Measurements from ENCODE around the gene RFTN2. TPM values are rescaled to one million over a fixed set of nuclear protein-coding genes. Genes with fewer than 3 reads are reported as not detected.

RFTN2 gene
- total RNA-seq, 1 donor from 2014 or later: 8.2 TPM

GRCh38 chr2:197669077-197669476 lies 6.3 kb downstream of the RFTN2 start:
- Mint-ChIP-seq H3K4me3 (no peak overlapping the region), H3K27me3 (ENCODE audit: insufficient read depth, low read depth) (no peaks in the 10 kb centered on the region), H3K4me1 (peaks cover 14% of the 10 kb centered on the region), H3K27ac (no peak overlapping the region), H3K9me3 (peaks cover 57% of the 10 kb centered on the region), H3K36me3 (peaks cover 50% of the 10 kb centered on the region)
- Histone ChIP-seq H3K4me1 (peaks cover 12% of the 10 kb centered on the region), H4K20me1 (ENCODE audit: low read depth) (no peaks in the 10 kb centered on the region), H3K27me3 (no peaks in the 10 kb centered on the region), H3K27ac (no peak overlapping the region), H3K36me3 (no peaks in the 10 kb centered on the region), H3K79me2 (ENCODE audit: low read depth) (no peaks in the 10 kb centered on the region), H3K4me3 (no peak overlapping the region), H3K9me3 (ENCODE audit: low read depth) (no peaks in the 10 kb centered on the region), H3K9ac (no peak overlapping the region), H3F3A (ENCODE audit: low read depth) (peaks cover 11% of the 10 kb centered on the region), H3K4me2 (no peak overlapping the region), H2AFZ (replicated peaks) (no peak overlapping the region)
- DNase-seq (ENCODE audit: low spot score): no peak
- TF ChIP-seq EZH2phosphoT487 (IDR thresholded peaks at IDR 0.05) (no peak), EZH2 (IDR thresholded peaks at IDR 0.05) (no peak)
- TF ChIP-seq, protein P1, sequence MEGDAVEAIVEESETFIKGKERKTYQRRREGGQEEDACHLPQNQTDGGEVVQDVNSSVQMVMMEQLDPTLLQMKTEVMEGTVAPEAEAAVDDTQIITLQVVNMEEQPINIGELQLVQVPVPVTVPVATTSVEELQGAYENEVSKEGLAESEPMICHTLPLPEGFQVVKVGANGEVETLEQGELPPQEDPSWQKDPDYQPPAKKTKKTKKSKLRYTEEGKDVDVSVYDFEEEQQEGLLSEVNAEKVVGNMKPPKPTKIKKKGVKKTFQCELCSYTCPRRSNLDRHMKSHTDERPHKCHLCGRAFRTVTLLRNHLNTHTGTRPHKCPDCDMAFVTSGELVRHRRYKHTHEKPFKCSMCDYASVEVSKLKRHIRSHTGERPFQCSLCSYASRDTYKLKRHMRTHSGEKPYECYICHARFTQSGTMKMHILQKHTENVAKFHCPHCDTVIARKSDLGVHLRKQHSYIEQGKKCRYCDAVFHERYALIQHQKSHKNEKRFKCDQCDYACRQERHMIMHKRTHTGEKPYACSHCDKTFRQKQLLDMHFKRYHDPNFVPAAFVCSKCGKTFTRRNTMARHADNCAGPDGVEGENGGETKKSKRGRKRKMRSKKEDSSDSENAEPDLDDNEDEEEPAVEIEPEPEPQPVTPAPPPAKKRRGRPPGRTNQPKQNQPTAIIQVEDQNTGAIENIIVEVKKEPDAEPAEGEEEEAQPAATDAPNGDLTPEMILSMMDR (IDR thresholded peaks at IDR 0.05): no peak

GRCh38 chr2:197668296-197668695 lies 7.1 kb downstream of the RFTN2 start:
- DNase-seq (ENCODE audit: low spot score): no peak
- H3K36me3 Mint-ChIP-seq: peaks cover 52% of the 10 kb centered on the region
- H3K4me3 ChIP-seq: no peak overlapping the region
- no peaks in the 10 kb centered on the region for H3K36me3 ChIP-seq
- no peak overlapping the region for H2AFZ ChIP-seq (replicated peaks)
- no peak overlapping the region for H3K27ac Mint-ChIP-seq
- no peak overlapping the region for H3K4me3 Mint-ChIP-seq
- peaks cover 5% of the 10 kb centered on the region for H3F3A ChIP-seq (ENCODE audit: low read depth)
- H3K9ac ChIP-seq: no peak overlapping the region
- no peaks in the 10 kb centered on the region for H4K20me1 ChIP-seq (ENCODE audit: low read depth)
- H3K4me2 ChIP-seq: no peak overlapping the region
- H3K27me3 Mint-ChIP-seq (ENCODE audit: insufficient read depth, low read depth): no peaks in the 10 kb centered on the region
- H3K4me1 Mint-ChIP-seq: peaks cover 11% of the 10 kb centered on the region
- peaks cover 4% of the 10 kb centered on the region for H3K4me1 ChIP-seq
- TF ChIP-seq EZH2 (IDR thresholded peaks at IDR 0.05): no peak
- TF ChIP-seq, protein P1 (IDR thresholded peaks at IDR 0.05): no peak
- no peaks in the 10 kb centered on the region for H3K9me3 ChIP-seq (ENCODE audit: low read depth)
- no peaks in the 10 kb centered on the region for H3K79me2 ChIP-seq (ENCODE audit: low read depth)
- no peak overlapping the region for H3K27ac ChIP-seq
- H3K9me3 Mint-ChIP-seq: peaks cover 65% of the 10 kb centered on the region
- no peaks in the 10 kb centered on the region for H3K27me3 ChIP-seq

DNA sequence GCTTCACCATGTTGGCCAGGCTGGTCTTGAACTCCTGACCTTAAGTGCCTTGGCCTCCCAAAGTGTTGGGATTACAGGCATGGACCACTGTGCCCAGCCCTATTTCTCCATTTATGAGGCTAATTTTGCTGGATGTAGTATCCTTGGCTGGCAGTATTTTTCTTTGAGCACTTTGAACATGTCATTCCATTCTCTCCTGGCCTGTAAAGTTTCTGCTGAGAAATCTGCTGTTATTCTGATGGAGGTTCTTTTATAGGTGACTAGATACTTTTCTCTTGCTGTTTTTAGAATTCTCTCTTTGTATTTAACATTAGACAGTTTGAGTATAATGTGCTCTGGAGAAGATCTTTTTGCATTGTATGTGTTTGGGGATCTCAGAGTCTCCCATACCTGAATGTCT lies 9.1 kb downstream of the RFTN2 start:
- H3K79me2 ChIP-seq (ENCODE audit: low read depth): no peaks in the 10 kb centered on the region
- H3K9me3 ChIP-seq (ENCODE audit: low read depth): no peaks in the 10 kb centered on the region
- Mint-ChIP-seq H3K9me3 (peaks cover 82% of the 10 kb centered on the region), H3K36me3 (peaks cover 55% of the 10 kb centered on the region), H3K27me3 (ENCODE audit: insufficient read depth, low read depth) (no peaks in the 10 kb centered on the region), H3K4me3 (no peak overlapping the region), H3K4me1 (no peaks in the 10 kb centered on the region), H3K27ac (no peak overlapping the region)
- no peak for DNase-seq (ENCODE audit: low spot score)
- H2AFZ ChIP-seq (replicated peaks): no peak overlapping the region
- no peaks in the 10 kb centered on the region for H4K20me1 ChIP-seq (ENCODE audit: low read depth)
- no peak overlapping the region for H3K27ac ChIP-seq
- no peaks in the 10 kb centered on the region for H3F3A ChIP-seq (ENCODE audit: low read depth)
- no peak overlapping the region for H3K9ac ChIP-seq
- H3K4me3 ChIP-seq: no peak overlapping the region
- H3K4me2 ChIP-seq: no peak overlapping the region
- H3K4me1 ChIP-seq: no peaks in the 10 kb centered on the region
- H3K27me3 ChIP-seq: no peaks in the 10 kb centered on the region
- H3K36me3 ChIP-seq: no peaks in the 10 kb centered on the region
- TF ChIP-seq EZH2 (IDR thresholded peaks at IDR 0.05) (no peak), EZH2phosphoT487 (IDR thresholded peaks at IDR 0.05) (no peak)
- TF ChIP-seq, protein P1 (IDR thresholded peaks at IDR 0.05): no peak
